Fibroblast of lung (primary cell): ENCODE measurements around the gene P2RY6.

Experiments used
- CTCF ChIP-seq, 2 donors: IDR thresholded peaks in 1 of 2; conservative IDR thresholded peaks in 1 of 2; 1 replicate in 1 of 2; 2 replicates in 1 of 2; pipeline ENCODE4 v1.5.1; 2011 to 2012; ENCODE audit warnings: low read length in 2 of 2, control low read depth in 1 of 2, inconsistent platforms in 1 of 2, low read depth in 1 of 2, mild to moderate bottlenecking in 1 of 2
- EZH2 ChIP-seq: IDR thresholded peaks from 2 replicates; pipeline ENCODE4 v1.5.1; 2012; ENCODE audit warnings: low read length, control low read depth, mild to moderate bottlenecking; ENCODE audit errors: missing control alignments

GRCh38 chr11:73298233-73298632, 26.1 kb downstream of the P2RY6 start:
- TF ChIP-seq EZH2 (no peak), CTCF (conservative IDR thresholded peaks at IDR 0.05 in 1 of 2, IDR thresholded peaks at IDR 0.05 in 1 of 2; ENCODE audit: low read depth in 1 of 2, low read length in 2 of 2) (no peak)
